ENCODE results near the gene BMP2K.

Gene BMP2K

DNA sequence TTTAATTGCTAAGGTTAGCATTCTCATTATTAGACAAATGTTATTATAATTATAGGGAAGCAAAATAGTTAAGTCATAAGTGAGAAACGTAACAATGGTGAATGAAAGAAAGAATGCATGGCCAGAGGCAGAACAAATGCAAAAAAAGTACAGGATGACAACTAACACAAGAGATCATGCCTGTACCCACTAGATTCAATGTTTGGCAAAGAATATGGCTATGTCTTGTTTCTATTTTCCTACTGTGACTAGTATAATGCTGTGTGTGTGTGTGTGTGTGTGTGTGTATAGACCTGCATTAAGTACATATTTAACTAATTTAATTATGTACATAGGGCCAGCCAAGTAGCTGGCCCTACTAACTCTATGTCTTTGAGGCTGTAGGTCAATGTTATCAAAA lies 12.9 kb upstream of the BMP2K start:
- no peak for DNase-seq (ENCODE audit: low spot score)
- in situ Hi-C loops (cut with MboI; ENCODE audit: low sequenced_read_pairs, unreplicated experiment): no loop called here
- TF ChIP-seq, protein P1, sequence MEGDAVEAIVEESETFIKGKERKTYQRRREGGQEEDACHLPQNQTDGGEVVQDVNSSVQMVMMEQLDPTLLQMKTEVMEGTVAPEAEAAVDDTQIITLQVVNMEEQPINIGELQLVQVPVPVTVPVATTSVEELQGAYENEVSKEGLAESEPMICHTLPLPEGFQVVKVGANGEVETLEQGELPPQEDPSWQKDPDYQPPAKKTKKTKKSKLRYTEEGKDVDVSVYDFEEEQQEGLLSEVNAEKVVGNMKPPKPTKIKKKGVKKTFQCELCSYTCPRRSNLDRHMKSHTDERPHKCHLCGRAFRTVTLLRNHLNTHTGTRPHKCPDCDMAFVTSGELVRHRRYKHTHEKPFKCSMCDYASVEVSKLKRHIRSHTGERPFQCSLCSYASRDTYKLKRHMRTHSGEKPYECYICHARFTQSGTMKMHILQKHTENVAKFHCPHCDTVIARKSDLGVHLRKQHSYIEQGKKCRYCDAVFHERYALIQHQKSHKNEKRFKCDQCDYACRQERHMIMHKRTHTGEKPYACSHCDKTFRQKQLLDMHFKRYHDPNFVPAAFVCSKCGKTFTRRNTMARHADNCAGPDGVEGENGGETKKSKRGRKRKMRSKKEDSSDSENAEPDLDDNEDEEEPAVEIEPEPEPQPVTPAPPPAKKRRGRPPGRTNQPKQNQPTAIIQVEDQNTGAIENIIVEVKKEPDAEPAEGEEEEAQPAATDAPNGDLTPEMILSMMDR (IDR thresholded peaks at IDR 0.05; ENCODE audit: borderline replicate concordance, control extremely low read depth, extremely low read depth, insufficient read depth, missing control alignments): no peak

DNA sequence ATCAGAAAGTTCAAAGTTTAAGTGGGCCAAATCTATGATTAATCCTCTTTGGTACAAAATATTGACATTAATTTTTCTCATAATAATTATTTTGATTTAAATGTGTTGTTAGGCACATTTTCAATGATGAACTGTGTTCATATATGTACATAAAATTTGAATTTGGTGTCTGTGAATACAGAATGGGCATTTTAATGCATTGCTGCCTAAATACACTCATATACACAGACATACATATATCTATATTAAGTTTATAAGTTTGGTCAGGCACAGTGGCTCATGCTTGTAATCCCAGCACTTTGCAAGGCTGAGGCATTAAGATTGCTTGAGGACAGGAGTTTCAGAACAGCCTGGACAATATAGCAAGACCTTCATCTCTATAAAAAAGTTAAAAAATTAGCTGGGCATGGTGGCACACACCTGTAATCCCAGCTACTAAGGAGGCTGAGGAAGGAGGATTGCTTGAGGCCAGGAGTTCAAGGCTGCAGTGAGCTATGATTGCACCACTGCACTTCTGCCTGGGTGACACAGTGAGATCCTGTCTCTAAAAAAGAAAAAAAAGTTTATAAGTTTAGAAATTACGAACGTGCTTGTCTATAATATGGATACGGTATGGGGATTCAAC lies 12.3 kb upstream of the BMP2K start:
- in situ Hi-C loops (cut with MboI; ENCODE audit: low sequenced_read_pairs, unreplicated experiment): no loop called here
- DNase-seq (ENCODE audit: low spot score): no peak
- TF ChIP-seq, protein P1 (IDR thresholded peaks at IDR 0.05; ENCODE audit: borderline replicate concordance, control extremely low read depth, extremely low read depth, insufficient read depth, missing control alignments): no peak

DNA sequence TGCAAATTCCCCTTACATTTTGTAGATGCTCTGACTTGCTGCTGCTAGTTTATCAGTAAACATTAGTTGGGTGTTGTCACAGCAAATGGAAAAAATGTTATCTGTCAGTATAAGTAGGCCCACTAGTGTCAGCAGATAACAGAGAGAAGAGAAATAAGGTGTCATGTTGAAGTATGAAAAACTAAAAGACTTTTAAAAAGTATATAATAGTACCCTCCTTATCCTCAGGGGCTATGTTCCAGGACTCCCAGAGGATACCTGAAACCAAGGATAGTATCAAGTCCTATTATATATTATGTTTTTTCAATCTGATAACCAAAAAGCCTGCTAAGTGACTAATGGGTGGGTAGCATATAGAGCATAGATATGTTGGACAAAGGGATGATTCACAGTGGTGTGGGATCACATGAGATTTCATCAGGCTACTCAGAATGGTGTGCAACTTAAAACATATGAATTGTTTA lies 11.6 kb upstream of the BMP2K start:
- in situ Hi-C loops (cut with MboI; ENCODE audit: low sequenced_read_pairs, unreplicated experiment): no loop called here
- TF ChIP-seq, protein P1 (IDR thresholded peaks at IDR 0.05; ENCODE audit: borderline replicate concordance, control extremely low read depth, extremely low read depth, insufficient read depth, missing control alignments): no peak
- no peak for DNase-seq (ENCODE audit: low spot score)

DNA sequence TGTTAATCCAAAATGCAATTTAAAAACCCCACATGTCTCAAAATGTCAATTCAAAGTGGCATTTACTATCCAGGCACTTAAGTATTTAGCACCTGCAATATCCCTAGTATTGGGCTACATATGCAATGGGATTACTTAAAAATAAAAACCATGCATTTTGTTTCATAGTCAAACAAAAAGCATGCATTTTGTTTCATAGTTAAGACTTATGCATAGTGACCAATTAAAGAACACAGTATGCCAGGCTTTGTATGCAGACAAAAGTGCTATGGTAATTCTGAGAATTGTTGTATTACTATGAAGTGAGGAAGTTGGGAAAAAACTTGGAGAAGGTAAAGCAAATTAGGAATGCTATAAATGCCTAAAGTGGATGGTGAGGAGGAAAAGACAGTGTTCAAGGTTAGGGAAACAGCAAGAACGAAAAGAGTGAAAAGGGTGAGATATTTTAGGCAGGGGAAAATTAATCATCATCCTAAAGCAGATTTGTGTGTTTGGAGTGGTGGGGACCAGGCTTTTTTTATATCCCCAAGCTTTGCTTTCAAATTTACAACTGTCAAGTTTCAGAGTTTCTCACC lies 10.6 kb upstream of the BMP2K start:
- no peak for DNase-seq (ENCODE audit: low spot score)
- TF ChIP-seq, protein P1 (IDR thresholded peaks at IDR 0.05; ENCODE audit: borderline replicate concordance, control extremely low read depth, extremely low read depth, insufficient read depth, missing control alignments): no peak
- in situ Hi-C loops (cut with MboI; ENCODE audit: low sequenced_read_pairs, unreplicated experiment): no loop called here

DNA sequence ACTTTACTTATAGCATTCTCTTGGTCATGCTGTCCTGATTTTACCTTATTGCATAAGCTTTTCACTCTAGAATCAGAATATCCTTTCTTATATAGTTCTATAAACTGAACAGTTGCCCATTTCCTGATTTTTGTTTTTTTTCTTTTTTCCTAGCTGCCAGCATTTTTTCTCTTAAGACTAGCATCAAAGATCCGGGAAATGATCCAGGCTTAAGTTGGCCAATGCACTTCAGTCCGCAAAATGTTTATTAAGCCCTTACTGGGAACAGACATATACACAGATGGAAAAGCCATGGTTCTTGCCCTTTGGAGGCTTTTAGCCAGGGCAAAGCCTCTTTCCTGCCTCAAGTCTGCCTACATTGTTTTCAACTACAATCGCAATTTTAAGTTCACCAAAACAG lies 10.1 kb upstream of the BMP2K start:
- DNase-seq (ENCODE audit: low spot score): no peak
- TF ChIP-seq, protein P1 (IDR thresholded peaks at IDR 0.05; ENCODE audit: borderline replicate concordance, control extremely low read depth, extremely low read depth, insufficient read depth, missing control alignments): no peak
- in situ Hi-C loops (cut with MboI; ENCODE audit: low sequenced_read_pairs, unreplicated experiment): no loop called here

DNA sequence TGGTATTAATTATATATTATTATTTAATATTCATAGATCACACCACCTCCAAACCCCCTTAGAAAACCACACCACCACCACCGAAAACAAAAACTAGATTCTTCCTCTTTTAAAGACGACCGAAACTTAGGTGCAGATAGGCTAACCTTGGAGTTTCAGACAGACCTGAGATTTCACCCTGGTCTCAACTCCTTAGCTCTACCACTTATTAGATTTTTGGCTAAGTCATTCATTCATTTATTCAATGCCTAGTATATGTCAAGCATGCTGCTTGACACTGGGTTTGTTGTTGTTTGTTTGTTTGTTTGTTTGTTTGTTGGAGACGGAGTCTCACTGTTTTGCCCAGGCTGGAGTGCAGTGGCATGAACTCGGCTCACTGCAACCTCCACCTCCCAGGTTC lies 9.5 kb upstream of the BMP2K start:
- no peak for DNase-seq (ENCODE audit: low spot score)
- in situ Hi-C loops (cut with MboI; ENCODE audit: low sequenced_read_pairs, unreplicated experiment): no loop called here
- TF ChIP-seq, protein P1 (IDR thresholded peaks at IDR 0.05; ENCODE audit: borderline replicate concordance, control extremely low read depth, extremely low read depth, insufficient read depth, missing control alignments): no peak

All from GM13976 (cell line).